Astrocyte (in vitro differentiated cells and primary cell): Measurements from ENCODE around the gene YTHDC2. TPM values are rescaled to one million over a fixed set of nuclear protein-coding genes. Genes with fewer than 3 reads are reported as not detected.

Experiments used
- DNase-seq: peaks from one replicate; pipeline ENCODE4 v3.0.0-alpha.2; 2010; ENCODE audit warnings: low read depth
- FAIRE-seq: peaks from 2 replicates; lab custom pipeline; 2011; peaks lifted over from hg19 to GRCh38; lab: Jason Lieb, UNC
- H2AFZ ChIP-seq: 2 replicates; pipeline ENCODE4 v1.6.0; 2012; ENCODE audit warnings: low read depth, low read length, inconsistent platforms
- H3K27ac ChIP-seq: 2 replicates; pipeline ENCODE4 v1.5.1; 2011; ENCODE audit warnings: low read depth, low read length, inconsistent platforms
- H3K27me3 ChIP-seq: 2 replicates; pipeline ENCODE4 v1.6.0; 2011; ENCODE audit warnings: low read length, inconsistent platforms; ENCODE audit not compliant: insufficient read depth
- H3K36me3 ChIP-seq: 2 replicates; pipeline ENCODE4 v1.5.1; 2011; ENCODE audit warnings: low read length, inconsistent platforms; ENCODE audit not compliant: insufficient read depth
- H3K4me1 ChIP-seq: 2 replicates; pipeline ENCODE4 v1.5.1; 2011; ENCODE audit warnings: low read length, inconsistent platforms; ENCODE audit not compliant: insufficient read depth
- H3K4me2 ChIP-seq: 2 replicates; pipeline ENCODE4 v1.6.0; 2012; ENCODE audit warnings: low read length, inconsistent platforms
- H3K4me3 ChIP-seq: 2 replicates; pipeline ENCODE4 v1.5.1; 2011; ENCODE audit warnings: low read depth, mild to moderate bottlenecking, low read length, inconsistent platforms; ENCODE audit not compliant: insufficient read depth
- H3K79me2 ChIP-seq: 2 replicates; pipeline ENCODE4 v1.6.0; 2012; ENCODE audit warnings: mild to moderate bottlenecking, low read length, inconsistent platforms; ENCODE audit not compliant: insufficient read depth
- H3K9ac ChIP-seq: 2 replicates; pipeline ENCODE4 v1.6.0; 2012; ENCODE audit warnings: mild to moderate bottlenecking, low read length, inconsistent platforms
- H3K9me3 ChIP-seq: 2 replicates; pipeline ENCODE4 v1.5.1; 2012; ENCODE audit warnings: low read depth, mild to moderate bottlenecking, low read length, inconsistent platforms; ENCODE audit not compliant: insufficient read depth
- H4K20me1 ChIP-seq: 2 replicates; pipeline ENCODE4 v1.6.0; 2012; ENCODE audit warnings: low read length, inconsistent platforms; ENCODE audit not compliant: insufficient read depth
- H3K27ac Mint-ChIP-seq: one replicate; pipeline ENCODE4 v1.8.0; 2021; ENCODE audit warnings: mild to moderate bottlenecking, mixed read lengths; ENCODE audit not compliant: unreplicated experiment
- H3K27me3 Mint-ChIP-seq: one replicate; pipeline ENCODE4 v1.8.0; 2021; ENCODE audit warnings: low read depth, mixed read lengths; ENCODE audit not compliant: unreplicated experiment
- H3K36me3 Mint-ChIP-seq: one replicate; pipeline ENCODE4 v1.8.0; 2021; ENCODE audit warnings: low read depth, mixed read lengths; ENCODE audit not compliant: unreplicated experiment
- H3K4me1 Mint-ChIP-seq: one replicate; pipeline ENCODE4 v1.8.0; 2021; ENCODE audit warnings: low read depth, mixed read lengths; ENCODE audit not compliant: unreplicated experiment
- H3K4me3 Mint-ChIP-seq: one replicate; pipeline ENCODE4 v1.8.0; 2021; ENCODE audit warnings: mild to moderate bottlenecking, moderate library complexity, mixed read lengths; ENCODE audit not compliant: unreplicated experiment
- H3K9me3 Mint-ChIP-seq: one replicate; pipeline ENCODE4 v1.8.0; 2021; ENCODE audit warnings: mild to moderate bottlenecking, mixed read lengths; ENCODE audit not compliant: unreplicated experiment
- EZH2 ChIP-seq: IDR thresholded peaks from 2 replicates; pipeline ENCODE4 v1.6.1; 2012; ENCODE audit warnings: mild to moderate bottlenecking, low read length, inconsistent platforms; ENCODE audit not compliant: insufficient read depth
- total RNA-seq: library from RNA; stranded (reverse); gene quantifications from 2 replicates; pipeline ENCODE4 v1.2.1, GENCODE V29; 2021
- TF ChIP-seq, protein P1 (sequence below): IDR thresholded peaks from 2 replicates; pipeline ENCODE4 v1.5.1; 2011; ENCODE audit warnings: low read depth, mild to moderate bottlenecking, inconsistent platforms, low read length, moderate library complexity; ENCODE audit not compliant: insufficient read depth

Gene YTHDC2
- total RNA-seq, 1 donor from 2014 or later: 21.2 TPM

DNA sequence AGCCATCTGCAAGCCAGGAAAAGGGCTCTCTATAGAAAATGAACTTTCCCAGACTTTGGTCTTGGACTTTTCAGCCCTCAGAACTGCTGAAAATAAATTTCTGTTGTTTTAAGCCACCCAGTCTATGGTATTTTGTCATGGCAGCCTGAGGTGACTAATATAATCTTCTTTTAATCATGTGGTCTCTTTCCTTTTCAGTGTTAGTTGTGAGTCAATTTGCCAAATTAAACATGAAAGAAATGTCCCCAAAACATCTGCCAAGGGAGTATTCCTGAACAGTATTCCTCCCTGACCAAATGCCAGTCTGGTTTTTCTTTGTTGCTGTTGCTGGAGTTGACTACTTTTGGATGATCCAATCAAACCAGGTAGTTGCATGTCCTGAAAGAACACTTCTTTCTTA is 4.7 kb upstream of the YTHDC2 start:
- Histone ChIP-seq H3K27me3 (no peaks in the 10 kb centered on the region), H4K20me1 (no peaks in the 10 kb centered on the region), H3K9me3 (no peaks in the 10 kb centered on the region), H3K27ac (no peak overlapping the region), H3K4me1 (no peaks in the 10 kb centered on the region), H3K79me2 (peaks cover 9% of the 10 kb centered on the region), H3K36me3 (no peaks in the 10 kb centered on the region), H2AFZ (no peak overlapping the region), H3K9ac (no peak overlapping the region), H3K4me3 (no peak overlapping the region), H3K4me2 (no peak overlapping the region)
- peak; percentile 30 for DNase-seq
- Mint-ChIP-seq H3K9me3 (no peaks in the 10 kb centered on the region), H3K27me3 (no peaks in the 10 kb centered on the region), H3K36me3 (no peaks in the 10 kb centered on the region), H3K27ac (no peak overlapping the region), H3K4me3 (no peak overlapping the region), H3K4me1 (peaks cover 8% of the 10 kb centered on the region)
- TF ChIP-seq, protein P1, sequence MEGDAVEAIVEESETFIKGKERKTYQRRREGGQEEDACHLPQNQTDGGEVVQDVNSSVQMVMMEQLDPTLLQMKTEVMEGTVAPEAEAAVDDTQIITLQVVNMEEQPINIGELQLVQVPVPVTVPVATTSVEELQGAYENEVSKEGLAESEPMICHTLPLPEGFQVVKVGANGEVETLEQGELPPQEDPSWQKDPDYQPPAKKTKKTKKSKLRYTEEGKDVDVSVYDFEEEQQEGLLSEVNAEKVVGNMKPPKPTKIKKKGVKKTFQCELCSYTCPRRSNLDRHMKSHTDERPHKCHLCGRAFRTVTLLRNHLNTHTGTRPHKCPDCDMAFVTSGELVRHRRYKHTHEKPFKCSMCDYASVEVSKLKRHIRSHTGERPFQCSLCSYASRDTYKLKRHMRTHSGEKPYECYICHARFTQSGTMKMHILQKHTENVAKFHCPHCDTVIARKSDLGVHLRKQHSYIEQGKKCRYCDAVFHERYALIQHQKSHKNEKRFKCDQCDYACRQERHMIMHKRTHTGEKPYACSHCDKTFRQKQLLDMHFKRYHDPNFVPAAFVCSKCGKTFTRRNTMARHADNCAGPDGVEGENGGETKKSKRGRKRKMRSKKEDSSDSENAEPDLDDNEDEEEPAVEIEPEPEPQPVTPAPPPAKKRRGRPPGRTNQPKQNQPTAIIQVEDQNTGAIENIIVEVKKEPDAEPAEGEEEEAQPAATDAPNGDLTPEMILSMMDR: no peak
- TF ChIP-seq EZH2: no peak
- FAIRE-seq: no peak

DNA sequence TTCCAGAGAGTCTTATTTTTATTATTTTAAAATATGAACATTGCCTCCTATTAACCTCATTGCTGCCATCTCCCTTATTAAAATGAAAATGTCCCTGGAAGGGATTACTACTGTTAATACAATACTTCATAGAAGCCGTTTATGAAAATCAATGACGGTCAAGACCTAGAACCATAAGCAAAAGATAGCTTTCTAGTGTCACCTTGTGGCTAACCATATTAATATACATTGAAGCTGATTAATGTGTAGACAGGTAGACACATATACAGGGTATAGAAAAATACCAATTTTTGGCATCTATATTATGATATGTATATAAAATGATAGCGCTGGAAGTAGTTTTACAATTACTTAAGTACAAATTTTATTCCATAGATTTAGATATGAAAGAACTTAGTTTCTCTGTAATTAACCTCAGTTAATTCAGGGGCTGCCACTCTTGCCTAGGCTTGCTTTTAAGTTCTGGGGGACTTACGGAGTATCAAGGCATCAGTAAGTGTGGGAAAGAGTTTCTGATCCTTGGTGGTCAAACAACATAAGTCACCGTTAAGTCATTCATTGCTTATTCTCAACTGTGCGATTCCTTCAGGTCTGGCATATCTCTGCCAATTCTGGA is 2.5 kb upstream of the YTHDC2 start:
- H3K4me1 Mint-ChIP-seq: peaks cover 4% of the 10 kb centered on the region
- peak; percentile 39 for FAIRE-seq
- peaks cover 4% of the 10 kb centered on the region for H4K20me1 ChIP-seq
- no peaks in the 10 kb centered on the region for H3K36me3 Mint-ChIP-seq
- peaks cover 28% of the 10 kb centered on the region for H3K79me2 ChIP-seq
- no peak for TF ChIP-seq EZH2
- TF ChIP-seq, protein P1: peak; percentile 49
- H3K9me3 ChIP-seq: no peaks in the 10 kb centered on the region
- H3K9me3 Mint-ChIP-seq: no peaks in the 10 kb centered on the region
- H2AFZ ChIP-seq: no peak overlapping the region
- no peak overlapping the region for H3K9ac ChIP-seq
- H3K4me3 ChIP-seq: no peak overlapping the region
- H3K27me3 Mint-ChIP-seq: no peaks in the 10 kb centered on the region
- no peaks in the 10 kb centered on the region for H3K36me3 ChIP-seq
- no peak overlapping the region for H3K27ac ChIP-seq
- DNase-seq: no peak
- no peak overlapping the region for H3K4me3 Mint-ChIP-seq
- peaks cover 5% of the 10 kb centered on the region for H3K4me1 ChIP-seq
- no peak overlapping the region for H3K4me2 ChIP-seq
- no peaks in the 10 kb centered on the region for H3K27me3 ChIP-seq
- H3K27ac Mint-ChIP-seq: no peak overlapping the region

DNA sequence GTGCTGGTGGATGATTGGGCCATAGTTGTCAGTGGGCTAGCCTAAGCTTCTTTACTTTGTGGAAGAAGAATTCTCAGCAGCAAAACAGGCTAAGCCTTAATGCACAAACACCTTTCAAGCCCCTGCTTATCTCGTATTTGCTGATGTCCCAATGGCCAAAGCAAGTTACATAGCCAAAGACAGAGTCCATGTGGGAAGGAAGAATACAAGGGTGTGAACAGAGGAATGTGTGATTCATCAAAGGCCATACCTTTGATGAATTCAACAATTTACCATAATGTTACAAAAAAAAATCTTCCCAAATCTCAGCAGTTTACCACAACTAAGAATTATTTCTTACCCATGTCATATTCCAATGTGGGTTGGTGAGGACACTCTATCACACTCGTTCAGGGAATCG is 1.2 kb upstream of the YTHDC2 start:
- Histone ChIP-seq H3K36me3 (no peaks in the 10 kb centered on the region), H3K79me2 (peaks cover 34% of the 10 kb centered on the region), H4K20me1 (peaks cover 4% of the 10 kb centered on the region), H3K4me2 (no peak overlapping the region), H3K4me3 (no peak overlapping the region), H3K9me3 (no peaks in the 10 kb centered on the region), H2AFZ (no peak overlapping the region), H3K4me1 (peaks cover 5% of the 10 kb centered on the region), H3K27me3 (no peaks in the 10 kb centered on the region), H3K9ac (no peak overlapping the region), H3K27ac (no peak overlapping the region)
- Mint-ChIP-seq H3K4me3 (peak overlapping the region; percentile 95), H3K9me3 (no peaks in the 10 kb centered on the region), H3K36me3 (no peaks in the 10 kb centered on the region), H3K27ac (no peak overlapping the region), H3K27me3 (no peaks in the 10 kb centered on the region), H3K4me1 (peaks cover 7% of the 10 kb centered on the region)
- TF ChIP-seq, protein P1: no peak
- no peak for TF ChIP-seq EZH2
- DNase-seq (no peak), FAIRE-seq (no peak)
